Chondrocyte (in vitro differentiated cells): ENCODE results near the gene LCN6. TPM values are rescaled to one million over a fixed set of nuclear protein-coding genes. Genes with fewer than 3 reads are reported as not detected.
A peak's percentile ranks its signal among the peaks of the same experiment; 100 is the strongest.
"Not testable (repeated sequence)": the region's sequence is repeated elsewhere in the genome, so short reads cannot be mapped to it uniquely, and the experiment has no call there.

ENCODE experiments used
- DNase-seq: peaks from one replicate; pipeline ENCODE4 v3.0.0; 2021; ENCODE audit warnings: mixed read lengths, low spot score
- H3K27ac Mint-ChIP-seq: one replicate; pipeline ENCODE4 v1.8.0; 2021; ENCODE audit warnings: mild to moderate bottlenecking, moderate library complexity, mixed read lengths; ENCODE audit not compliant: unreplicated experiment
- H3K27me3 Mint-ChIP-seq: 2 replicates; pipeline ENCODE4 v1.8.0; 2021; ENCODE audit warnings: low read depth, mixed read lengths
- H3K36me3 Mint-ChIP-seq: 2 replicates; pipeline ENCODE4 v1.8.0; 2021; ENCODE audit warnings: low read depth, mixed read lengths
- H3K4me1 Mint-ChIP-seq: 2 replicates; pipeline ENCODE4 v1.8.0; 2021; ENCODE audit warnings: low read depth, mild to moderate bottlenecking, mixed read lengths
- H3K4me3 Mint-ChIP-seq: one replicate; pipeline ENCODE4 v1.8.0; 2021; ENCODE audit warnings: mild to moderate bottlenecking, moderate library complexity, mixed read lengths; ENCODE audit not compliant: unreplicated experiment
- H3K9me3 Mint-ChIP-seq: 2 replicates; pipeline ENCODE4 v1.8.0; 2021; ENCODE audit warnings: low read depth, mixed read lengths
- total RNA-seq: library from RNA; stranded (reverse); gene quantifications from 3 replicates; pipeline ENCODE4 v1.2.1, GENCODE V29; 2021
- TF ChIP-seq, protein P1 (sequence below): fragments of 200-600 bp; sonication (generic); IDR thresholded peaks from 2 replicates; pipeline ENCODE4 v1.5.0; 2021; ENCODE audit warnings: antibody characterized with exemption, mild to moderate bottlenecking, moderate library complexity

The LCN6 gene
- total RNA-seq, 1 donor from 2014 or later = not detected

DNA sequence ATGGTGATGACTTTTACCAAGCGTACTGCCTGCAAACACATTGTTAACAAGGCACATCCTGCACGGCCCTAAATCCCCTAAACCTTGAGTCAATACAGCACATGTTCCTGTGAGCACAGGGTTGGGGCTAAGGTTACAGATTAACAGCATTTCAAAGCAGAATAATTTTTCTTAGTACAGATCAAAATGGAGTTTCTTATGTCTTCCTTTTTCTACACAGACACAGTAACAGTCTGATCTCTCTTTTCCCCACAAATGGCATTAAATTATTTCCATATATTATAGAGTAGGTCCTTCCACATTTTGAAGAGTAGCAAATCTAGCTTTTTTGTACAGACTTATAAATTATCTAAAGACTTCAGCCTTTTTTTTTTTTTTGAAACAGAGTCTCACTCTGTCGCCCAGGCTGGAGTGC is 41.2 kb upstream of the LCN6 start:
- Mint-ChIP-seq H3K4me3 (no peak overlapping the region), H3K4me1 (peaks cover 19% of the 10 kb centered on the region), H3K9me3 (no peaks in the 10 kb centered on the region), H3K27ac (peak overlapping the region; percentile 59), H3K27me3 (no peaks in the 10 kb centered on the region), H3K36me3 (peaks cover 4% of the 10 kb centered on the region)
- TF ChIP-seq, protein P1, sequence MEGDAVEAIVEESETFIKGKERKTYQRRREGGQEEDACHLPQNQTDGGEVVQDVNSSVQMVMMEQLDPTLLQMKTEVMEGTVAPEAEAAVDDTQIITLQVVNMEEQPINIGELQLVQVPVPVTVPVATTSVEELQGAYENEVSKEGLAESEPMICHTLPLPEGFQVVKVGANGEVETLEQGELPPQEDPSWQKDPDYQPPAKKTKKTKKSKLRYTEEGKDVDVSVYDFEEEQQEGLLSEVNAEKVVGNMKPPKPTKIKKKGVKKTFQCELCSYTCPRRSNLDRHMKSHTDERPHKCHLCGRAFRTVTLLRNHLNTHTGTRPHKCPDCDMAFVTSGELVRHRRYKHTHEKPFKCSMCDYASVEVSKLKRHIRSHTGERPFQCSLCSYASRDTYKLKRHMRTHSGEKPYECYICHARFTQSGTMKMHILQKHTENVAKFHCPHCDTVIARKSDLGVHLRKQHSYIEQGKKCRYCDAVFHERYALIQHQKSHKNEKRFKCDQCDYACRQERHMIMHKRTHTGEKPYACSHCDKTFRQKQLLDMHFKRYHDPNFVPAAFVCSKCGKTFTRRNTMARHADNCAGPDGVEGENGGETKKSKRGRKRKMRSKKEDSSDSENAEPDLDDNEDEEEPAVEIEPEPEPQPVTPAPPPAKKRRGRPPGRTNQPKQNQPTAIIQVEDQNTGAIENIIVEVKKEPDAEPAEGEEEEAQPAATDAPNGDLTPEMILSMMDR = no peak
- DNase-seq = no peak

DNA sequence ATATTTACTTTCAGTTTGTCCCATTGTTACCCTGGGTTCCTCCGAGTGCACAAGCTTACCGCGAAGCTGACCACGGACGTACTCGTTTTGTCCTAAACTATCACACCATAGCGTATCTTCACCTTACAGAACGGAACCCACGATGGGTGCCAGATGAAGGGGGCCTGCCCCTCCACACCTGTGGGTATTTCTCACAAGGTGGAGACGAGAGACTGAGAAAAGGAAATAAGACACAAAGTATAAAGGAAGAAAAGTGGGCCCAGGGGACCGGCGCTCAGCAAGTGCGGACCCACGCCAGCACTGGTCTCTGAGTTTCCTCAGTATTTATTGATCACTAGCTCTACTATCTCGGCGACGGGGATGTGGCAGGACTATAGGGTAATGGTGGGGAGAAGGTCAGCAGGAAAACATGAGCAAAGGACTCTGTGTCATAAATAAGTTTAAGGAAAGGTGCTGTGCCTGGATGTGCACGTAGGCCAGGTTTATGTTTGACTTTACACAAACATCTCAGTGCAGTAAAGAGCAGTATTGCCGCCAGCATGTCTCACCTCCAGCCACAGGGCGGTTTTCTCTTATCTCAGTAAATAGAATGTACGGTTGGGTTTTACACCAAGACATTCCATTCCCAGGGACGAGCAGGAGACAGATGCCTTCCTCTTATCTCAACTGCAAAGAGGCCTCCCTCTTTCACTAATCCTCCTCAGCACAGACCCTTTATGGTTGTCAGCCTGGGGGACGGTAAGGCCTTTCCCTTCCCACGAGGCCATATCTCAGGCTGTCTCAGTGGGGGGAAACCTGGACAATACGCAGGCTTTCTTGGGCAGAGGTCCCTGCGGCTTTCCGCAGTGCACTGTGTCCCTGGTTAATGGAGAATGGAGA is 40.6 kb upstream of the LCN6 start:
- H3K4me1 Mint-ChIP-seq = peaks cover 19% of the 10 kb centered on the region
- H3K4me3 Mint-ChIP-seq, H3K36me3 Mint-ChIP-seq, H3K27me3 Mint-ChIP-seq, H3K9me3 Mint-ChIP-seq, H3K27ac Mint-ChIP-seq, DNase-seq: not testable (repeated sequence)

DNA sequence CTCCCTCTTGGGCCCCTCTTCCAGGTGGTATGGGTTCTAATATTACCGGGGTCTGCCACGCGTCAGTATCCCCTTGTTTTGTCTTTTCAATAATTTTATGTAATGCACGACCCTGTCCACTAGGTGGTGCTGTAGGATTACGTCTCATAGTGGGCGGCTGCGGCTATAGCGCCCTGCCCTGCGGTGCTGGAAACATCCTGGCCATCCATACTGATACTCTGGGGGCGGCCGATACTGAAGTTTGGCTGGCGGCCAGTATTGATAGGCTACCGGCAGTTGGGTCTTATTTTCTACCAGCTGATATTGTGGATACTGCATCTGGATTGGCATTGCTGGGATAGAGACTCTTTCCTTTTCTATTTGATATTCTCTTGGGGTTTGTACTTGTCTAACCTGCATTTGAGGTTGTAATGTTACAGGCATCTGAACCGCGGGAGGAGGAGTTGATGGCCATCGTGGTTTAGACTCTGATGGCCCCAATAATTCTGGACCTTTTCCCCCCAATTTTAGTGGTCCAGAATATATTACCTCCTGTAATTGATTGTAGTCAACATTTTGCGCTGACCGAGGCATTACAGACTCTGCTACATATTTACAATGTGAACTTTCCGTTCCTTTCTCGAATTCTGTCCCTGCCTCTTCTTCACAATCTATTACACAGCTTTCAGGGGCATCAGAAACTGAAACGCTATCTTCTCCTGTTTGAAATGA is 39.5 kb upstream of the LCN6 start:
- TF ChIP-seq, protein P1 = peak; percentile 96
- no peak overlapping the region for H3K4me3 Mint-ChIP-seq
- DNase-seq = no peak
- H3K27ac Mint-ChIP-seq = no peak overlapping the region
- H3K27me3 Mint-ChIP-seq = no peaks in the 10 kb centered on the region
- no peaks in the 10 kb centered on the region for H3K36me3 Mint-ChIP-seq
- H3K9me3 Mint-ChIP-seq = no peaks in the 10 kb centered on the region
- peaks cover 15% of the 10 kb centered on the region for H3K4me1 Mint-ChIP-seq

DNA sequence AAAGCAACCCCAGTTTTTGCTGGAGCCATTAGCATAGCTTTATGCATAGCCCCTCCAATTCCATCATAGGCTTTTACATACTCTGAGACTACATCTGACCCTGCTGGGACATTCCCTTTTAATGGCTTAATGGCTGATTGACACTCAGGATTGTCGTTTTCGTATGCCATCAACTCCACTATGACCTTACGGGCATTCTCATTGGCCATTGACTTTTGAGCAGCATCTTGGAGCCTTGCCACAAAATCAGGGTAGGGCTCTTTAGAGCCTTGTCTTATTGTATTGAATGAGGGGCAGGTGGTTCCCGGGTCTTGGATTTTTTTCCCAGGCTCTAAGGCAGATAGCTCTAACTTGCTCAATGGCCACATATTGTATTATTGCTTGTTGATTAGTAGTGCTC is 38.7 kb upstream of the LCN6 start:
- not testable (repeated sequence) for H3K9me3 Mint-ChIP-seq, H3K36me3 Mint-ChIP-seq, DNase-seq, H3K27me3 Mint-ChIP-seq, H3K4me3 Mint-ChIP-seq, H3K27ac Mint-ChIP-seq
- peaks cover 12% of the 10 kb centered on the region for H3K4me1 Mint-ChIP-seq

DNA sequence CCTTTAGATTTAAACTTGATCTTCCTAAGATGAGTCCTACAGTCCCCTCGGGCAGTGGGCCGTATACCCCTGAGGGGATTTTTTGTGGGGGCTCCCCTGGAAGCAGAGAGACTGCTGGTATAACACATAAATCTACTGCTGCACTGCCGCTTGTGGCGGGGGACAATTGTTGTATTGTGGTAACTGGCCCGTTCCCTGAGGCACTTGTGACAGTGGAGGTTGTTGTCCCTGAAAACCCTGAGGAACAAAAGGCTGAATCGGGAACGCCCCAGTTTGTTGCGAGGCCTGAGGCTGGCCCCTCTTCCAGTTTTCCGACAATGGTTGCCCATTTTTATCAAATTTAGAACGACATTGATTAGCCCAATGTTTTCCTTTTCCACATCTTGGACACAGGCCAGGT is 38.1 kb upstream of the LCN6 start:
- Mint-ChIP-seq H3K36me3 (no peaks in the 10 kb centered on the region), H3K9me3 (no peaks in the 10 kb centered on the region), H3K27me3 (peaks cover 4% of the 10 kb centered on the region), H3K4me1 (peaks cover 10% of the 10 kb centered on the region), H3K27ac (no peak overlapping the region), H3K4me3 (no peak overlapping the region)
- DNase-seq = no peak
- TF ChIP-seq, protein P1 = no peak

DNA sequence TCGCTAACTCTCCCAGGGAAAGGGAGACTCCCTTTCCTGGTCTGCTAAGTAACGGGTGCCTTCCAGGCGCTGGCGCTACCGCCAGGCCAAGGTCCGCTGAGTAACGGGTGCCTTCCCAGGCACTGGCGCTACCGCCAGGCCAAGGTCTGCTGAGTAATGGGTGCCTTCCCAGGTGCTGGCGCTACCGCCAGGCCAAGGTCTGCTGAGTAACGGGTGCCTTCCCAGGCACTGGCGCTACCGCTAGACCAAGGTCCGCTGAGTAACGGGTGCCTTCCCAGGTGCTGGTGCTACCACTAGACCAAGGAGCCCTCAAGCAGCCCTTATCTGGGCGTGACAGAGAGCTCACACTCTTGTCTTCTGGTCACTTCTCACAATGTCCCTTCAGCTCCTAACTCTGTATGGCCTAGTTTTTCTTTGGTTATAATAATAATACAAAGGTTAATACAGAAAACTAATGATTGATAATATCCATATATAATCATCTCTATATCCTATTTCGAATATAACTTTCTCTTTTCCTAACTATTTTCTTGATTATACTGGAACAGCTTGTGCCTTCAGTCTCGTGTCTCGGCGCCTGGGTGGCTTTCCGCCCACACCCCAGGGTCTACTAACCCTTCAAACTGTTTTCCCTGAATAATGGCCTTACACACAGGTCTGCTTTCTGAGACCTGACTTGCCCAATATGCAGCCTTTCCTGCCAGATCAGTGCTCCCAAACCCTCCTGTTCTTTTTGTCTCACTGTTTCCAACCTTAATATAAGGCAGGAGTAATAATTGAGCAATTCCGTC is 37.4 kb upstream of the LCN6 start:
- H3K9me3 Mint-ChIP-seq, H3K4me3 Mint-ChIP-seq, H3K27ac Mint-ChIP-seq, H3K4me1 Mint-ChIP-seq, H3K27me3 Mint-ChIP-seq, DNase-seq, H3K36me3 Mint-ChIP-seq: not testable (repeated sequence)
